Measurements from ENCODE around the gene ZMIZ1.

ZMIZ1 gene

DNA sequence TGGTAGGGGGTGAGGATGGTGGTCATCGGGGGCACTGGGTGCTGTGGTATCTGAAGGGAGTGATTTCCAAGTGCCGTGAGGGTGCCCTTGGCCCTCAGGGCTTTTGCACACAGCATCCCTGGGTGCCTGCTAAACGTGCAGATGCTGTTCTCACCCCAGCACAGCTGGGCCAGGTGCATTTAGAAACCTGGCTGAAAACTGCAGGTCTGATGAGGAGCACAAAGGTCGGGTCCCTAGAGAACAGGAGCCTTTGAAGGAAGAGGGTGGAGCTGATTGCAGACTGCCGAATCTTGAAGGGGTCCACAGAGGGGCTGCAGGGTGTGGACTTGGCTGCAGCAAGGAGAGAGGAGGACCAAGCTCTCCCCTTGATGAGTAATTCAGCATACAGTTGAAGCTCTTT lies 32.0 kb downstream of the ZMIZ1 start:
- DNase-seq (ENCODE audit: low read depth): no peak

DNA sequence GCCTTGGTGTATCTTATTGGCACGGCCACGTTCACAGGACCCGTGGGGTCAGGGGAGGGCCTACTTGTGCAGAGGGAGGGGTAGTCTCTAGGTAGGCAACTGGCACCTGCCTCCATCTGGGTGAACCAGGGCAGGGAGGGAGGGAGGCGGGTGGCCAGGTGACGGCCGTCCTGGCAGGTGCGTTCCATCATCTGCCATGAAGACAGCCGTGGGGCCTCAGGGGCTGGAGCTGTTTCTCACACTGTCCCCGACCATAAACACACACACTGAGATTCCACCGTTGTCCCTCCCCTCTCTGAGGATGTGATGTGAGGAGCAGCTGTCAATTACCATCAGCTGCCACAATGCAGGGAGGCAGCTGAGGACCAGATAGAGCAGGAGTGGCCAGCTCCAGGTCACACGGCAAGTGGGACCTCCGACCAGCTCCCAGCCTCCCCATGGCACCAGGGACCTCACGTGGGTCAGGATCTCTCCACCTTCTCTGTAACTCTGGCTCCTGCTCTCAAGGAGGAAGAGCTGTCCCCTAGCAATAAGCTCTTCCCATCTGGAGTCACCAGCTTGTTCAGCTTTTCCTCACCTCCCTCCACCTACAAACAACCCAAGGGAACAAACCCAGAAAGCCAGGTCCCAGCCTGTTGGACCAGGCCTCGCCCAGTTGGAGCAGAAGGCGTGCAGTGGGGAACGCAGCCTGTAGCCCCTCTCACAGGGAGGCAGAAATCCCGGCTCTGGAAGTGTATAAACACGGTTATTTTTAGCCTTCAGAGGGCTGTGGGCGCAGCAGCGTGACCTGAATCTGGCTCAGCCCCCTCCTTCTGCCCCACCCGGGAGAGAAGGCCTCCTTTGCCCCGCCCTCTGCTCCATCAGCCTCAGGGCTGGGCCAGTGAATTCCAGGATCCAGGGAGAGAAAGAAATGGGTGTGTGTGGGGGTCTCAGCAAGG lies 33.1 kb downstream of the ZMIZ1 start:
- DNase-seq (ENCODE audit: low read depth): no peak

DNA sequence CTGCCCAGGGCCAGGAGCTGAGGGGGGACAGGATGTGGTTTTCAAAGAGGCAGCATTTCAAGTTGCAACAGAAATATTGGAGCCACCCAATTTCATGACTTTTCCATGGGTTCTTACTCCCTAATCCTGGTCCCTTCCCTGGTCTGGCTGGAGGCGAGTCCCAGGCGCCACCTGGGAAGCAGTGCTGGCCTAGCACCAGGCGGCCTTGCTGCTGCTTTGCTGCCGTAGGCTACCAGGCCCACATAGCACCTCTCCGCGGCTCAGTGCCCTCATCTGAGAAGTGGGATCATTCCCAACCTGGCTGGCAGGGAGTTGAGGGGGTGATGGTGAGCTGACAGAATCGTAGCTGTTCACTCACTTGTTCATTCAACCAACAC lies 33.7 kb downstream of the ZMIZ1 start:
- DNase-seq (ENCODE audit: low read depth): no peak

- DNase-seq (ENCODE audit: low read depth): no peak
These were observed 34.4 kb downstream of the ZMIZ1 start for GRCh38 chr10:79103129-79103528.

DNA sequence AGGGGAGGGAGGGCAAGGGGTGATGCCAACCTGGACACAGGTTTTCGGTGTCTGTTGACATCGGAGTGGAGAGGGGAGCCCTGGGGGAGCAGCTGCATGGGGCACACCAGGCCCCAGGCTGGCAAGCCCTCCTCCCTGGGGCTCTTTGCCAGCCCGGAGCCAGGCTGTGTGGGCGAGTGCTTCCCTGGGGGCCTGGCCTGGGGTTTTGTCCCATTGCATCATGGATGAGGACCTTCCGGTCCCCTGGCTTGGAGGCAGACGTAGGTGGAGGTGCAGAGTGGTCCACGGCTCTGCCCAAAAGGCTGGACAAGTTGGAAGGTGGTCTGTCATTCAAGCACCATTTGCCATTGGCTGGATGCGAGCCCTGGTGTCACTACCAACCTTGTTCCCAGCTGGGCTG lies 34.8 kb downstream of the ZMIZ1 start:
- no peak for DNase-seq (ENCODE audit: low read depth)

DNA sequence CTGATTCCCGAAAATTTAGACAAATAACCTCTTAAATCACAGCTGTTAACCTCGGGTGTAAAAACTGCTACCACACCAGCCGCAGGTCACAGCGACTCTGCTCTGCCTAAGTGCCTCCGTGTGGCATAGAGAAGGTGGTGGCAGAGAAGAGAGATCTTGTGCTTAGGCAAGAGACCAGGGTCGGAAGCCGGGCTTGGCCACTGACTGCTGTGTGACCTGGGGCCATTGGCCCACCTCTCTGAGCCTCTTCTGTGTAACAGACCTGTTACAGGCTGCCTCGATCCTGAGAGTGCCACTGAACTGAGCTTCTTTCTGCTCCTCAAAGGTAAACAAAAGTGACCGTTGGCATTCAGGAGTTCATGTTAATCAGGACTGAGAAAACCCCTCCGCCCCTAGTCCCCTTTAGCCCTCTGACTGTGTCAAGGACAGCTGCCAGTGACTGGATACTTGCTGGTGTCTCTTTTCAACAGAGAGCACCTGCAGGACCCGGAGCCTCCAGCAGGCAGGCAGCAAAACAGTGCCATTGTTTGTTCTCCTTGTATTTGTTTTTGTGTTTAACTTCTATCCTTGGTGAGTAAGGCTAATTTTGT lies 36.5 kb downstream of the ZMIZ1 start:
- DNase-seq (ENCODE audit: low read depth): no peak

- no peak for DNase-seq (ENCODE audit: low read depth)
These were observed 37.1 kb downstream of the ZMIZ1 start for GRCh38 chr10:79105818-79106217.

DNA sequence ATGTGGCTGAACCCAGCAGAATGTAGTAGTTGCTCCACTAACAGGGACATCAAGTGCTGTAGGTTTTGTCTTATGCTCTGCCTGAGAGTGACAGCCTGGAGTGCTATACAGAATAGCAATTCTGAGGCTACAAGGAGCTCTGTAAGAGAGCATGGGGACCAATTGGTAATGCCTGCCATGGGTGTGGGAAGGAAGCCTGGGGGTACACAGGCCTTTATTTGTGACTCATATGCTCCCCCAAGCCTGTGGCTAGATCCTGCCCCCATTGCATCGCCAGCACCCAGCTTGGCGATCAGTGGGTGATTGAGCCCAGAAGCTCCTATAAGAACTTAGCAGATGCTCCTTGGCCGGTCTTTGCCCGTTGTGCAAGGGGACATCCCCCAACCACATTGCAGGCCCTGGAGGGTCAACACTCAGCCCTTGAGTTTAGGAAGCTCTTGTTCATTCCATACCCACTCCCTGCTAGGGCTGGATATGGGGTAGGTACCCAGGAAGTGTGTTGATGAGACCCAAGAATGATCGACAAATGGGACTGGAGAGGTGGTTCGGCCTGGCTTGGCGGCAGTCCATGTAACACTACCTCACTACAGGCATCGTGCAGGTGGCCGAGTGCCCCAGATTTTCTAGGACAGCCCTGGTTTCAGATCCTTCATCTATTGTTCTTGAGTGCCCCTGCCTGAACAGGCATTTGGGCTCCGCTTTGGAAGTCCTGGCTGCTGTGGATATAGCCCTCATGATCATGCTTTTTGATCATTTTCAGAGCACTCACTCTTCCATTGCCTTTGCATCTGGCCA lies 37.7 kb downstream of the ZMIZ1 start:
- no peak for DNase-seq (ENCODE audit: low read depth)

DNA sequence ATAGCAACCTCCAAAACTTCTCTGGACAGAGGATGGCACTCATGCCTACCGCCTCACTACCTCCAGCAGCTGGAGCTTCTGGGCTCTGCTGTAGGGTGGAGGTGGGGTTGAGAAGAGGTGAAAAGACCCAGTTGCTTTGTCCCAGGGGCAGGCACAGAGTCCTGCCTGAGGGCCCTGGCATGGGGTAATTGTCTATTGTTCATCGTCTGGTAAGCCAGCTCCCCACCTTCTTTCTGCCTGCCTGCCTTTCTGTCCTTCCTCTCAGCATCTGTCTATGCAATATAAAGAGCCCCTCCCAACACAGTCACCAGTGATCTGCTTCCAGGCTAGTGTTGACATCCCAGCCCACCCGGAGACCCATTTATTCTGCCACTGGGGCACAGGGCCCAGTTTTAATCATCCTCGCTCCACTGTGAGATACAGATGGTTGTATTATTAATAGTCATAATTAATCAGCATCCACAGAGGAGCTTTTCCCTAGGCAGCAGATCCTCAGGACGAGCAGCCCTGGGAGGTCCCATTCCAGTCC lies 39.0 kb downstream of the ZMIZ1 start:
- DNase-seq (ENCODE audit: low read depth): no peak

GRCh38 chr10:79108728-79109127 lies 40.0 kb downstream of the ZMIZ1 start:
- no peak for DNase-seq (ENCODE audit: low read depth)

DNA sequence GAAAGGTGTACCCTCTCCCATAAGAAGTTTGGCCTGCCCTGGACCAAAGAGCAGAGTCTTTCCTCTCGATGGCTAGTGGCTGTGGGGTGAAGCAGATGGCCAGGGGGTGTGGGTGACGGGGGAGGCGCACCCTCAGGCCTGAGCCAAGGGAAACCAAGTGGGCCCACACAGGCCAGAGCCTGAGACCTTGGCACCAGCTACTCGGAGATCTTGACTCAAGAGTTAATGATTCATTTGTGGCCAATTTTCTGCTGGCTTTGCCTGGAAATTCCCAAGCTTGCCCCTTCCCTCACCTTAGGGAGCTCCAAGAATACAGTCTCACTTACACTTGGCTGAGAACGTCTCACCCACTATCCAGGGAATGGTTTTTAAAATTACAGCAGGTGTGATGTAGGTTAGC lies 42.7 kb downstream of the ZMIZ1 start:
- no peak for DNase-seq (ENCODE audit: low read depth)

DNA sequence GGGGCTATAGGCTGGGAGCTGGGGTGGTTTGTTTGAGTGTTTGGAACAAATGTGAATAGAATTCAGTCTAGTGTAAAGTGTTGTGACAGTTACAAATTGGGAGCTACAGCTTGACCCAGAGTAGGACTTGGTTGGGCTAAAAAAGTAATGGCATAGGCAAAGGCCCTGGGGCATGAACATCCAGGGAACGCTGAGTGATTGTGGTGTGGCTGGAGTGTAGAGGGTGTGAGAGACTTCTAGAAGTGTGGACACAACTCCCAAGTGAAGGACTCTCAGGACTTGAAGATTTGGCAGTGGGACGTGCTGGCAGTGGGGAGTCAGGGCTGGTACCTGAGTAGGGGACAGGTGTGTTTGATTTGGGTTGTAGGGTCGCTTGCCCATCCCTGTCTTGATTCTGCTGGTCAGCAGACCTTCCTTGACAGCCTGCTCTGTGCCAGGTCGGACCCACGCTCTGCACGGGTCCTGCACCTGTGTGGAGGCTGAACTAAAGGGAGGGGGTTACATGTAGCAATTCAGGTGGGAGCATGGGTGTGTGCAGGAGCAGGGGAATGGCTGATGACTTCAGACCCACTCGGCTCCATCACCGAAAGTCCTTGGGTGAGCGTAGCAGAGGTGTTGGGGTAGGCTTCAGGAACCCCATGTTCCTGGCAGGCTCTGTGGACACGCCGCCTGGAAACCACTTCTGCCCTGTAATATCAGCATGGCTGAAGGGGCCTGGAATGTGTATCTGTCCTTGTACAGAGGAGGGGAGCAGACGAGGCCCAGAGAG lies 43.3 kb downstream of the ZMIZ1 start:
- DNase-seq (ENCODE audit: low read depth): no peak

DNA sequence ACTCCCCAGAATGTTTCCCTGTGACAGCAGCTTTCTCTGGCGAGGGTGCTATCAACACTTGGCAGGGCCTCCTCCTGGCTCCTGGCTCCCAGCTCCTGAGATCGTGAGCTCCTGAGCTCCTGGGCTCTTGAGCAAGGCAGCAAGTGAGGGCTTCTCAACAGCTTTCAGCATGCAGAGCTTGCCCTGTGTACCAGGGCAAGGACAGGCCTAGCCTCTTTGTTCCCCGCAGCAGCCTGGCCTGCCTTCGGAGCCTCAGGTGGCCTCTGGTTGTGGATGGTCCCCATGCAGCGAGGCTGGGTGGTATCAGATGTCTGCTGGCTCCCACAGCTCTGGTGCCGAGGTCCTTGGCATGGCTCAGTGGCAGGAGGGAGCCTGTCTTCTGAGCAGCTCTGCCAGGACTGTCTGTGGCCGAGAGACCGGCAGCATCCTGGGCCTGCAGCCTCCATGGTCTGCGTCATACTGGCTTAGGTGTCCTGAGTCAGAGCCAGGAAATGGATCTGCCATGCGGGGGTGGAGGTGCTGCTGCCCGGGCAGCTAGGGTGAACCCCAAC lies 44.2 kb downstream of the ZMIZ1 start:
- DNase-seq (ENCODE audit: low read depth): no peak

GRCh38 chr10:79113827-79114226 lies 45.1 kb downstream of the ZMIZ1 start:
- no peak for DNase-seq (ENCODE audit: low read depth)

- DNase-seq (ENCODE audit: low read depth): no peak
These were observed 46.5 kb downstream of the ZMIZ1 start for GRCh38 chr10:79115302-79115701.

DNA sequence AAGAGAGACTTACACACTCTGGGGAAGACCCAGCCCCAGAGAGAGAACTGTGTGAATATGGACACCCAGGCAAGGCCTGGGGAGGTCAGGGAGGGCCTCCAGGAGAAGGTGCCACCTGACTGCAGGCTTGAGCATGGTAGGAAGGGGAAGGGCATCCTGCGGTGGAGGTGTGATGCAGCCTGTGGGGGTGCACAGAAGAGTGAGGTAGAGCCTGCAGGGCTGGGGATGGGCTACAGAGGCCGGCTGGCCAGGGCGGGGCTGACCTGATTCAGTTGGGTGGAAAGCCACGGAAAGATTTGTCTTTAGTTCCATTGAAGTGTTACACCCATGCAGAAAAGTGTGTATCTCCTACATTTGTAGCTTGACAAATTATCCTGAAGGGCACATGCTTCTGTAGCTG lies 47.6 kb downstream of the ZMIZ1 start:
- no peak for DNase-seq (ENCODE audit: low read depth)

- DNase-seq (ENCODE audit: low read depth): no peak
These were observed 48.3 kb downstream of the ZMIZ1 start for GRCh38 chr10:79116801-79117723.

GRCh38 chr10:79118286-79119202 lies 49.8 kb downstream of the ZMIZ1 start:
- no peak for DNase-seq (ENCODE audit: low read depth)

- no peak for DNase-seq (ENCODE audit: low read depth)
These were observed 50.5 kb downstream of the ZMIZ1 start for GRCh38 chr10:79119306-79119705.

All from activated T-helper 1 cell treated with Interleukin-2 at 50 U/mL for 16 hours (primary cell).